ENCODE measurements around the gene IL3.
"Not testable (repeated sequence)": the region's sequence is repeated elsewhere in the genome, so short reads cannot be mapped to it uniquely, and the experiment has no call there.

Gene IL3

DNA sequence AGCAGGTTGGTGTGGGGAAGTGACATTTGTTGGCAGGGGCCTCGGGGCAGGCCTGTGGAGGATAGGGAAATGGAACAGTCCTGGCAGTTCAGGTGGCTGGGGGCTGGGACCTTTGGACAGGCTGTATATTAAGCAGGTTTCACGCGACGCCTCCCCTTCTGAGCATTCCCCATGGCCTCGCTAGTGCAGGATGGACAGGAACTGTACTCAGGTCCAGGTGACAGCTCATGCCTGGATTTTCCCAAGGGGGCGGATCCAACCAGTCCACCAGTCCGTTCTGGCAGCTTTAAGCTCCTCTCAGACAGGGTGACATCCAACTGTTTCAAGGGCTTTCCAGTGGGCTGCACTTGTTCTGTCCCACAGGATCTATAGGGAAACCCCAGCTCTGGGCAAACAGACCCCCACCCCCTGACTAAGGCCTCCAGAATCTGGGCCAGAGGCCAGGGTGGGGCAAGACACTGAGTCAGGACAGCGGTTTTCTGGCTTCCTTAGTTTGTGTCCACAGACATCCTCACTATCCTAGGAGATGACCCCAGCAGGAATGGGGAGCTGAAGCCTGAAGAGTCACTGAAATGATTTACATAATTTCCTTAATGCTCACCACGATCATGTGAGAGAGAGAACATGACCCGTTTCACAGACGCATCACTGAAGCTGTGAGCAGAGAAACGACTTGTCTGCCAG lies 34.1 kb downstream of the IL3 start:
- no peak for DNase-seq (ENCODE audit: low read depth)

GRCh38 chr5:132095077-132095410 lies 34.6 kb downstream of the IL3 start:
- DNase-seq (ENCODE audit: low read depth), result no peak

DNA sequence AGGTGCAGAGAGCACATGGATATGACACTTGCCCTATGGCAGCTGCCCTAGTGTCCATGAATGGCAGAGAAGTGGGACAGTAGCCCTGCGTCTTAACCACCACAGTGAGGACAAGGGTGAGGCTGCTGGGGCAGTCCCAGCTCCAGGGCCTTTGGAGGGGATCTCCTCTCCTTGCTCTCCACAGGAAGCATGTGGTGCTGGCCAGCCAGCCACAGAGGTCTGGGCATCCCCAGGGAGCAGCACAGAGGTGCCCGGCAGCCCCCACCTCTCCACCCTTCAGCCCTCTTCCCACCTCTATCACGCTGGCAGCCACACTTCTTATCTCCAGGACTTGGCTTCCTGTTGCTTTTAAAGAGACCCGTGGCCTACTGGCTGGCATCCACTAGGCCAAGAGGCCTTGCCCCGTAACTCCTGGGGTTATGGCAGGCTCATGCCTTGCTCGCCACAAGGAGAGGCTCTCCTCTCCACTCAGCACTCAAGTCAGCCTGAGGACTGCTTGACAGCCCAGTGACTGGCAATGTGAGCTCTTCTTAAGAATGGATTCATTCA lies 35.0 kb downstream of the IL3 start:
- DNase-seq (ENCODE audit: low read depth), result no peak

- no peak for DNase-seq (ENCODE audit: low read depth)
Measured at GRCh38 chr5:132096904-132097303, 36.4 kb downstream of the IL3 start.

DNA sequence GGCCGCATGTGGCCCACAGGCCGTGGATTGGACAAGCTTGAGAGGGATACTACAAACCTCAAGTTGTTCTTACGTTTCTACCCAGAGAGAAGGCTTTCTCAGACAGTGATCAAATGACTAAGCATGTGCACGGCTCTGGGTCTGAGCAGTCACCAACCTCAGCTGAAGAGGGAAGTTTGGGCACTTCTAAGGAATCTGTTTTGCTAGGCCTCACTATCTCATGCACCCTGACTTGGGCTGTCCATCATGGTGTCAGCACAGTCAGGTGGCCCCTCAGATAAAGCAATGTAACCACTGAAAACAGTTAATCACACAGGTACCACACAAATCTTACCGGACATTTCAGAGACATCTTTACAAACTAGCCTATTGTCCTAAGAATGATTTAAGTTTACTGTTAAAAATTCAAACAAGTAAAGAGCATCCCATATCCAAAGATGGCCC lies 37.7 kb downstream of the IL3 start:
- no peak for DNase-seq (ENCODE audit: low read depth)

DNA sequence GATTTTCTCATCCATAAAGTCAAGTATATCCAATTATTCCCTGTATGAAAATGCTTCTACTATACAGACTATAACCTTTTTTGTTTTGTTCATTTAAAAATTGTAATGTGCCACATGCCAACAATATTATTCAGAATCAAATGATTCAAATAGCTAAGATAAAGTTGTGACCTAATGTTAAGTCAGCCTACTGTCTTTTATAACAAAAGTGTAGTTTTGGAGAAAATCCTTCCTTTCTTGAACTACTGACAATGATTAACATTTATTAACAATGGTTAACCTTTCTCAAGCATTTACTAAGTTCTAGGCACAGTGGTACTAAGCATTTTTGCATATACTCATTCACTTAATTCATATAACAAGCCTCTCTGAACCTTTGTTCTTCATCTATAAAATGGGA lies 38.2 kb downstream of the IL3 start:
- DNase-seq (ENCODE audit: low read depth), result no peak

GRCh38 chr5:132099076-132099748 lies 38.8 kb downstream of the IL3 start:
- no peak for DNase-seq (ENCODE audit: low read depth)

- DNase-seq (ENCODE audit: low read depth), result no peak
Measured at GRCh38 chr5:132099905-132100304, 39.5 kb downstream of the IL3 start.

DNA sequence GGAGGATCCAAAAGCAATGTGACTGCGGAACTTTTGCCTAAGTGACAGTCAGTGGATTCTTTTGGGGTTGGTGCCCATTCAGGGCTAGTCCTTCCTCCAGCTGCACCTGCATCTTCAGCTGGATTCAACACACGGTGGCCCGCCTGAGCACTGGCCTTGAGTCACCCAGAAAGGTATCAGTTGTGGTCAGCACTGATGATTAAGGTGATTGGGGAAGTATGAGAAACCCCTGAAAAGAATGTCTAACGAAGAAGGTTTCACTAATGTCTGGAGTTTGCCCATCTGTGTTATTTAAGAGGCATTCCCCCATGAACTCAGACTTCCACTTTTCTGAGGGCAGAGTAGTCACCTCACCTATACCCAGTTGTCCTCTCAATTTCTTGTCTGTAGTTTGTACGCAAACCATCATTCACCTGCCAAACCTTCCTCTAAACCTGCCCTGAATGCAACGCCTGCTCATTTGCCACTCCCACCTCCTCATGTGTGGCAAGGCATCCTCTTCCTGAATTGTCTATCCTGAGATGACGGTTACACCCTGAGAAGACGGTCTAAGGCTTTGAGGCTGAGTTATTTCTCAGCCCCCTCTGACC lies 40.3 kb downstream of the IL3 start:
- DNase-seq (ENCODE audit: low read depth), result no peak

DNA sequence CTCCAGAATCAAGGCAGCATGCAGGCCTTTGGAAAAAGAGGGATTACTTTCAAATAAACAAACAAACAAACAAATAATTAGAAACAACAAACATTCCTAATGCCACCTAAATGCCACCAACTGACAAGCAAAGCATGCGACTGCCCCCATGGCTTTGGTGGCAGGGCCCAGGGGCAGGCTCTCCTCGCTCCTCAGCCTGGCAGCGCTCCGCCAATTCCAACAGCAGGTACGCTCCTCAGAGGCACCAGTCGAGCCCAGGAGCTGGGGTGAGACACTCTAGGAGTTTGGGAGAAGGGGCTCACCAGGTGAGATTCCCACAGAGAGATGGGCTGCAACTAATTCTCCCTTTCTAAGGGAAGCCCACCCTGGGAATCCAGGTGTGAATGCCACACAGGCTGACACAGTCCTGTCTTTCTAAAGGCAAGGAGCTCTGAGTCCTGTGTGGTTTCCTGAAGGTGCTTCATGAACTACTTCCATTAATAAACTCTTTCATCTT lies 41.0 kb downstream of the IL3 start:
- DNase-seq (ENCODE audit: low read depth), result no peak

GRCh38 chr5:132102101-132102701 lies 41.7 kb downstream of the IL3 start:
- DNase-seq (ENCODE audit: low read depth), result no peak

DNA sequence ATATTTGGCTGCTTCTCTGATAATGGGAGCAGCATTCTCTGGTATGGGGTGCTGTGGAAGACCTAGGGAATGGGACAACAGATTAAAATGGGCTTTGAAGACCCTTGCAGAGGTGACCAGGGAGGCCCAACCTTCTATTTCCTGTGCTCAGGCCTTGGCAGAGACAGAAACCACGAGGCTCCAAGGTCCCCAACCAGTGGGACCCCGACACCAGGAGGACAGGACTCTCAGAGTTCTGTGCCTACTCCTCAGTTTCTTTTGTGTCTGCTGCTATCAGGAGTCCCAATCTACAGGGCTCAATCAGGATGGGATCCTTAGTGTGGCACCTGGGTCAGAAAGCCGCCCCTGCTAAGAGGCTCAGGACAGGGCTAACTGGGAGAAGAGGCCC lies 42.5 kb downstream of the IL3 start:
- no peak for DNase-seq (ENCODE audit: low read depth)

DNA sequence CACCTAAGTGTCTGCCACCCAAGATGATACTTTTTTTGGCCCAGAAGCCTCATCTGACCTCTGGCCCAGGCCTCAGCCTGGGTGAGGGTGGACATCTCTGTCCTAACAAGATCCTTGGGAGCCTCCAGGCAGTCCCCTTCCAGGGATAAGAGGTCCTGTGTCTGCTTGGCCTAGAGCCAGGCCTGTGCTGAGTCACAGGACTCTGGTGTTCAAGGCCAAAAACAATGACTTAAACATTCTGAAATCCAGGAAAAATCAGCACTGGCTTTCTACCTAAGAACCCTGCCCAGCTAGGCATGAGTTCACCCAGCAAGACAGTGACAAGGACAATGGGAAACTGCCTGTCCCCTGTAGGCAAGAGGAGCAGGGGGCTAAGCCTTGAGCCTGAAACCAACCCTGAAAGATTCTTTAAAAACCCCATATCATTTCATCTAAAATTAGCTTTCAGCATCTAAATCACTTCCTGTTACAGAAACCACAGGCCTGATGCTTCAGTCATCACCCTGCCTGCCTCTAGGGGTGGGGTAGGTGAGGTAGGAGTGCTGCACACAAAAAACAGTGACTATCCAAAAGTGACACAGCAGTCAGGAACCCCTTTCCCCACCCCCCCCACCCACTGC lies 43.0 kb downstream of the IL3 start:
- peak; percentile 46 for DNase-seq (ENCODE audit: low read depth)

DNA sequence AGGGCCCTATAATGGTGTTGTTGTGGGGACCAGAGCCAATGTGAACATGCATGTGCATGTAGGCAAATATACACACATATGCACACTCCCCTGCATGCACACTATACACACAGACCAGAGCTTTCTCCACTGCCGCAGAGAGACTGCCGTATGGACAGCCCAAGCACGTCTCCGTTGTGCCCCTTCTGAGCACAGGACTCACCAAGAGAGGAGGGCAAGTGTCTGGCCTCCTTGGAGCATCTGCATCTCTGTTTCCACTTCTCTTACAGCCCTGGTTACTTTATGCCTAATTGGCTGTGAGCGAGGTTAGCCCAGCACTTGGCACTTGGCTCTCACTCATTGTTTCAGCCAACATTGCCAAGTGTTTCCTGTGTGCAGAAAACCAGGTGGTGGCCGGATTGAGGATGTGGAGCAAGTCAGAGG lies 43.5 kb downstream of the IL3 start:
- no peak for DNase-seq (ENCODE audit: low read depth)

- no peak for DNase-seq (ENCODE audit: low read depth)
Measured at GRCh38 chr5:132104556-132104955, 44.1 kb downstream of the IL3 start.

GRCh38 chr5:132105688-132106087 lies 45.2 kb downstream of the IL3 start:
- no peak for DNase-seq (ENCODE audit: low read depth)

- DNase-seq (ENCODE audit: low read depth), result not testable (repeated sequence)
Measured at GRCh38 chr5:132108495-132108894, 48.0 kb downstream of the IL3 start.

GRCh38 chr5:132108957-132109356 lies 48.5 kb downstream of the IL3 start:
- not testable (repeated sequence) for DNase-seq (ENCODE audit: low read depth)

DNA sequence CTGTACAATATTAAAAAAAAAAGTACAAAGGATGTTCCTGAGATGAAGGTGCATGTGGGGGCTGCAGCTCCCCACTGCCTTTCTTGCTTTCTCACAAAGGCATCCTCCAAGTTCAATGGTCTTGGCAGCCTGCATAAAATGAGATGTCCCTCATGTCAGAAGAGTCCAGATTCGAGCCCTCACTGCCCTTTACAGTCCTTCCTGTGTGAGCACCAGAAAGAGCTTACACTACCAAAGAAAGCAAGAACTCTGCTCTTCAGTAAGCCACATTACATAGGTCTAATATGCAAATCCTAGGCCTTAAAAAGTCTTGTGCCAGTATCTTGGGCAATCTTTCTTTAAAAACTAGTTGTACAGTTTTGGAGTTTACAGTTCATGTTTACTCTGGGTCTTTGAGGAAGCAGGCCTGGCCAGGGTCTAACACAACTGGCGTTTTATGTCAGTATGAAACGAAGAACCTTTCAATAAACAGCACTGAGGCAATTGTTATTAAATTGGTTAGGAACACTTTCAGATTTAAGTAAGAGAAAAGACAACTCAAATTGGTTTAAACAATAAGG lies 49.1 kb downstream of the IL3 start:
- no peak for DNase-seq (ENCODE audit: low read depth)

- DNase-seq (ENCODE audit: low read depth), result no peak
Measured at GRCh38 chr5:132110195-132110594, 49.7 kb downstream of the IL3 start.

DNA sequence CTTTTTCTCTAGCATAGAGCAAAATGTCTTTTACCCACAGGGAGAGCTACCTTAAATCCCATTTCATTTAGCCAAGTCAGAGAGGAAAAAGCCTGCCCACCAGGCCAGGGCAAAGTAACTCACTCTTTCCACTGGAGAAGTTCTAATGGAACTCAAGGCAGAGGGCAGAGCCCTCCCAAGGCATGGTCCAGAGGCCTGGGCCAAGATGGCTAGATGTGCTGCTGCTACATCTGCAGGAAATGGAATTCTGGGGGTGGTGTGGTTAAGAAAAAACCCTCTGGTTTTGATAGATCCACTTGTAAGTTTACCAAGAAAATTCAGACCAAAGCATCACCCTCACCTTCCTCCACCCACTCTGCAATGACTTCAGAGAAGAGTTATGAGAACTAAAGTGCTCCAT lies 50.5 kb downstream of the IL3 start:
- no peak for DNase-seq (ENCODE audit: low read depth)

- DNase-seq (ENCODE audit: low read depth), result no peak
Measured at GRCh38 chr5:132112111-132112510, 51.7 kb downstream of the IL3 start.
